GM23248 (cell line): Measurements from ENCODE around the gene TRIML2. TPM values are rescaled to one million over a fixed set of nuclear protein-coding genes. Genes with fewer than 3 reads are reported as not detected.

Experiments used
- DNase-seq: peaks from one replicate; pipeline ENCODE4 v3.0.0-alpha.2; 2015
- H2AFZ ChIP-seq: fragments of 200-600 bp; sonication (generic); 2 replicates; pipeline ENCODE4 v1.6.1; 2016; ENCODE audit warnings: antibody characterized with exemption
- H3F3A ChIP-seq: fragments of 200-600 bp; sonication (generic); 2 replicates; pipeline ENCODE4 v1.6.1; 2016; ENCODE audit warnings: mild to moderate bottlenecking, antibody characterized with exemption, mixed run types; ENCODE audit not compliant: insufficient read depth
- H3K27ac ChIP-seq: fragments of 200-600 bp; sonication (generic); 2 replicates; pipeline ENCODE4 v1.5.1; 2016; ENCODE audit warnings: mild to moderate bottlenecking
- H3K27me3 ChIP-seq: fragments of 200-600 bp; sonication (generic); replicated peaks from 2 replicates; pipeline ENCODE4 v1.6.1; 2016; ENCODE audit warnings: mild to moderate bottlenecking; ENCODE audit not compliant: insufficient read depth
- H3K36me3 ChIP-seq: fragments of 200-600 bp; sonication (generic); 2 replicates; pipeline ENCODE4 v1.6.1; 2016; ENCODE audit warnings: low read depth, mild to moderate bottlenecking
- H3K4me1 ChIP-seq: fragments of 200-600 bp; sonication (generic); 2 replicates; pipeline ENCODE4 v1.6.1; 2016; ENCODE audit warnings: mild to moderate bottlenecking; ENCODE audit not compliant: insufficient read depth
- H3K4me2 ChIP-seq: fragments of 200-600 bp; sonication (generic); one replicate; pipeline ENCODE4 v1.6.1; 2016; ENCODE audit warnings: mild to moderate bottlenecking; ENCODE audit not compliant: unreplicated experiment
- H3K4me3 ChIP-seq: fragments of 200-600 bp; sonication (generic); 2 replicates; pipeline ENCODE4 v1.5.1; 2016; ENCODE audit warnings: mild to moderate bottlenecking
- H3K79me2 ChIP-seq: fragments of 200-600 bp; sonication (generic); 2 replicates; pipeline ENCODE4 v1.6.1; 2016; ENCODE audit warnings: mild to moderate bottlenecking; ENCODE audit not compliant: insufficient read depth
- H3K9ac ChIP-seq: fragments of 200-600 bp; sonication (generic); 2 replicates; pipeline ENCODE4 v1.6.1; 2016; ENCODE audit warnings: mild to moderate bottlenecking
- H3K9me2 ChIP-seq: fragments of 200-600 bp; sonication (generic); 2 replicates; pipeline ENCODE4 v1.6.1; 2016; ENCODE audit warnings: mixed run types, mild to moderate bottlenecking, moderate library complexity; ENCODE audit not compliant: insufficient read depth
- H3K9me3 ChIP-seq: fragments of 200-600 bp; sonication (generic); one replicate; pipeline ENCODE4 v1.6.1; 2017; ENCODE audit warnings: low read depth
- H4K20me1 ChIP-seq: fragments of 200-600 bp; sonication (generic); 2 replicates; pipeline ENCODE4 v1.6.0; 2016; ENCODE audit not compliant: insufficient read depth
- EZH2 ChIP-seq: fragments of 200-600 bp; sonication (generic); IDR thresholded peaks from 2 replicates; pipeline ENCODE4 v1.6.1; 2018; ENCODE audit warnings: antibody characterized with exemption, mild to moderate bottlenecking; ENCODE audit not compliant: insufficient read depth, poor library complexity, severe bottlenecking
- EZH2phosphoT487 ChIP-seq: fragments of 200-600 bp; sonication (generic); IDR thresholded peaks from 2 replicates; pipeline ENCODE4 v1.6.1; 2018; ENCODE audit warnings: antibody characterized with exemption, moderate library complexity, mild to moderate bottlenecking, low read depth; ENCODE audit not compliant: insufficient read depth
- WGBS, 2 experiments: methylation state at CpG; one replicate each; pipeline ENCODE4 v1.1.6; 2015 to 2017; ENCODE audit warnings: low lambda C conversion rate in 2 of 2, low coverage in 1 of 2; ENCODE audit errors: missing lambda C conversion rate in 2 of 2; 5-methylcytosine and 5-hydroxymethylcytosine counted together
- in situ Hi-C: fragments of 300-500 bp; cut with MboI; formaldehyde crosslinking; loops from 2 replicates; pipeline ENCODE4 v1.15.0; 2020
- polyA plus RNA-seq: library from polyadenylated mRNA; unstranded; fragments of >200 nt; fragmentation: Nextera tagmentation; extraction: Ambion mirVana; gene quantifications from 2 replicates; pipeline ENCODE4 v1.2.1, GENCODE V29; 2016
- total RNA-seq: library from RNA; depleted of rRNA; stranded (reverse); fragments of >200 nt; shearing (Covaris generic); gene quantifications from 2 replicates; pipeline ENCODE4 v1.2.3, GENCODE V29; 2014; rRNA removed

TRIML2 gene
- total RNA-seq (not detected in 2 replicates), polyA plus RNA-seq (not detected in 2 replicates)

DNA sequence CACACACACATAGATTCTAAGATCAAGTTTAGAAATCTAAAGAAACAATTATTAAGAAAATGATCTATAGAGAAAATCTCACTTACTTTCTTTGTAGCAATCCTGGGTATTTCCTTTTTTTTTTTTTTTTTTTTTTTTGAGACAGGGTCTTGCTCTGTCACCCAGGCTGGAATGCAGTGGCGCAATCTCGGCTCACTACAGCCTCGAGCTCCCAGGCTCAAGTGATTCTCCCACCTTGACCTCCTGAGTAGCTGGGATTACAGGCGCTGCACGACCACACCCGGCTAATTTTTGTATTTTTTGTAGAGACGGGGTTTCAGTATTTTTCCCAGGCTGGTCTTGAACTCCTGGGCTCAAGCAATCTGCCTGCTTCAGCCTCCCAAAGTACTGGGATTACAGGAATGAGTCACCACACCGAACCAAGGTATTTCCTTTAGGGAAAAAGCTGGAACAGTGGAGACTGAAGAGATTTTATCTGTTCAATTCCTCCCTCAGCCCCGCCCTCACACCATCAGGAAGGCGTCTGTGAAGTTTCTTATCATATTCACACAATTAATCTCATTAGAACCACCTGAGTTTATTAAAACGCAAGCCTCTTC is at the start of gene TRIML2:
TSS of gene TRIML2 (minus strand) at position 447 of the 599 bp plus-strand sequence. CDS start 4,235 bp downstream, outside the sequence.
- Histone ChIP-seq H3K9ac (no peak within 1 kb of the TSS), H2AFZ (no peak within 1 kb of the TSS), H3K36me3 (no peaks in the 10 kb centered on the region), H3K27me3 (no peaks in the 10 kb centered on the region), H3K9me2 (no peaks in the 10 kb centered on the region), H3K4me3 (no peak within 1 kb of the TSS), H3K4me2 (no peak within 1 kb of the TSS), H3K27ac (no peak within 1 kb of the TSS), H3K9me3 (no peaks in the 10 kb centered on the region), H3K4me1 (no peaks in the 10 kb centered on the region), H3K79me2 (no peaks in the 10 kb centered on the region), H3F3A (no peaks in the 10 kb centered on the region), H4K20me1 (no peaks in the 10 kb centered on the region)
- no peak for DNase-seq
- WGBS, 2 experiments: 15 to 19% methylated on average over 11 of the region's 11 CpGs
- no peak for TF ChIP-seq EZH2phosphoT487
- TF ChIP-seq EZH2: no peak
- in situ Hi-C loops: no loop called here

DNA sequence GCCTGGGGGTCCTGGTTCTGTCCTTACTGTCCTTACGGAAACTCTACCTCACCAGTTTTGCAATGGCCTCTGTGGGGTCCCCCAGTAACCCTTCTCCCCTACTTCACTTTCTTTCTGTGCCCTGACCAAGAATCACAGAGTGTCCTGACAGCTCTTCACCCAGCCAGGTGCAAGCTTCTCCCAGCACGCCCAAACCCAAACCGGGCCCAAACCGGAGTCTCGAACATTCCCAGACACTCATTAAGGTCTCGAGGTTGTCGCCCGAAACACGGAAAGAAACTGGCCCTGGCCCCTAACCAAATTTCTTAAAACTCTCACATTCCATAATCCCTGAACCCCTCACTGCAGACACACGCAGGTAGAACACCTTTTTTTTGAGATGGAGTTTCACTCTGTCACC is 48.9 kb upstream of the TRIML2 start:
- Histone ChIP-seq H3K27ac (no peak overlapping the region), H3K27me3 (no peaks in the 10 kb centered on the region), H3K4me1 (no peaks in the 10 kb centered on the region), H3K4me3 (no peak overlapping the region), H3K9me2 (no peaks in the 10 kb centered on the region), H3K4me2 (no peak overlapping the region), H3K79me2 (no peaks in the 10 kb centered on the region), H3F3A (no peaks in the 10 kb centered on the region), H3K9me3 (no peaks in the 10 kb centered on the region), H3K36me3 (no peaks in the 10 kb centered on the region), H4K20me1 (no peaks in the 10 kb centered on the region), H2AFZ (no peak overlapping the region), H3K9ac (no peak overlapping the region)
- 67 to 72% methylated on average over 10 of the region's 10 CpGs for WGBS, 2 experiments
- no peak for TF ChIP-seq EZH2
- TF ChIP-seq EZH2phosphoT487: no peak
- DNase-seq: no peak
- in situ Hi-C loops: no loop called here

DNA sequence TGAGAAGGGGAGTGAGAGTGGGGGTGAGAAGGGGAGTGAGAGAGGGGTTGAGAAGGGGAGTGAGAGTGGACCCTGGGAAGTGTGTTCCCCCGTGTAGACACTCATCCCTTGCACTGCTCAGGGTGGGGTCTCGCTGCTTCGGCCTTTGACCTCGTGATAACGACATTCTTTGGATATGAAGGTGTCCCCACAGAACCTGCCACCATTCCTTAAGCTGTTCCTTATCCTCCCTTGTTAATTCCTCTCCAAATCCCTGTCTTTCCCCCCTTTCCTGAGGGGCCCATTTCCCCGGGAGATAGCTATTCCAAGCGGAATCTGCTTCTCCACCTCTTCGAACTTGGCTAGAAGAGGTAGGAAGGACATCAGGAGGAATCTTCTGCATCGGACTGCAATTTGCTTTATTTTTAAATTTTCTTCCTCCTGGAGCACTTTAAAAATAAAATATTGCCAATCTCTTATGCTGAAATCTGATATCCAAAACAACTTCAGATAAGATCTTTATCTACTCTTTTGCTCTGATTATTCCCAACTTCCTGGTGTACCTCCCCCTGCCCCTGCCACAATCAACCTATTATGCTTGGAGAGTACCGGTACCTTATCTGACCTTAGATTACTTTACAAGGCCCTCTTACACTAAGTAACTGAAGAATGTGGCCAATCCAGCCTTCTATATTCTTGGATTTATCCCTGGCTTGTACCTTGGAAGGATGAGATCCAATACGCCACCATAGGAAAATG is 45.4 kb upstream of the TRIML2 start:
- no peaks in the 10 kb centered on the region for H3K9me3 ChIP-seq
- WGBS, 2 experiments: 58 to 72% methylated on average over 8 to 11 of the region's 11 CpGs
- H3K4me1 ChIP-seq: no peaks in the 10 kb centered on the region

DNA sequence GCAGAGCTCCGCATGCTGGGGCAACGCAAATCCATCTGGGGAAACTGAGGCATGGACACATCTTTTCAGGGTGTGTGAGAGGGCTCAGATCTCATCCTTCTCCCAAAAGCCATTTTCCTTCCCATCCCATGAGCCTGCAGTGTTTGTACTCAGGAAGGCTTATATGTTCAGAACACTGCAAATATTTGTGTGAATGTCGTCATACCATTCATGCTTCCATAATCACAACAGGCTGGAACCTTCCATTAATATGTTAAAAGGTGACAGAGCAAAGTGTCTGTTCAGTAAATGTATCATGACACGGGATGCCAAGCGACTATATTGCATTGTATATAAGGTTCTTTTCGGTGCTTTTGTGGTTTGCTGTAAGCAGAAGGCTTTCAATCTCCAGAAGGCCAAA is 38.4 kb upstream of the TRIML2 start:
- no peak overlapping the region for H3K9ac ChIP-seq
- no peak overlapping the region for H2AFZ ChIP-seq
- H3K4me3 ChIP-seq: no peak overlapping the region
- H3K27ac ChIP-seq: no peak overlapping the region
- no peaks in the 10 kb centered on the region for H3F3A ChIP-seq
- H3K79me2 ChIP-seq: no peaks in the 10 kb centered on the region
- DNase-seq: no peak
- 27 to 28% methylated on average over 6 of the region's 6 CpGs for WGBS, 2 experiments
- in situ Hi-C loops: no loop called here
- no peaks in the 10 kb centered on the region for H3K9me2 ChIP-seq
- no peaks in the 10 kb centered on the region for H3K4me1 ChIP-seq
- no peaks in the 10 kb centered on the region for H3K36me3 ChIP-seq
- no peak overlapping the region for H3K4me2 ChIP-seq
- no peak for TF ChIP-seq EZH2
- TF ChIP-seq EZH2phosphoT487: no peak
- H4K20me1 ChIP-seq: no peaks in the 10 kb centered on the region
- no peaks in the 10 kb centered on the region for H3K27me3 ChIP-seq
- H3K9me3 ChIP-seq: no peaks in the 10 kb centered on the region

More for the DNA sequence above, 45.4 kb upstream of the TRIML2 start:
- Histone ChIP-seq H3K9ac (no peak overlapping the region), H3F3A (no peaks in the 10 kb centered on the region), H3K4me2 (no peak overlapping the region), H3K79me2 (no peaks in the 10 kb centered on the region), H3K27ac (no peak overlapping the region), H2AFZ (no peak overlapping the region), H3K27me3 (no peaks in the 10 kb centered on the region), H3K36me3 (no peaks in the 10 kb centered on the region), H3K9me2 (no peaks in the 10 kb centered on the region), H3K4me3 (no peak overlapping the region), H4K20me1 (no peaks in the 10 kb centered on the region)
- TF ChIP-seq EZH2 (no peak), EZH2phosphoT487 (no peak)
- DNase-seq: no peak
- in situ Hi-C loops: no loop called here
